NCI-H2196 (cell line): Measurements from ENCODE around the gene BMP7.

Experiments used
- DNase-seq: peaks from one replicate; lab custom pipeline; 2025; ENCODE audit not compliant: unreplicated experiment; lab: John Stamatoyannopoulos, UW

Gene BMP7

GRCh38 chr20:57131077-57131476, 135.4 kb downstream of the BMP7 start:
- no peak for DNase-seq

GRCh38 chr20:57130160-57130772, 136.2 kb downstream of the BMP7 start:
- no peak for DNase-seq

GRCh38 chr20:57129303-57129702, 137.1 kb downstream of the BMP7 start:
- no peak for DNase-seq

GRCh38 chr20:57128044-57128757, 138.2 kb downstream of the BMP7 start:
- no peak for DNase-seq

- no peak for DNase-seq
These were observed 139.9 kb downstream of the BMP7 start for GRCh38 chr20:57126481-57127092.

- no peak for DNase-seq
These were observed 141.5 kb downstream of the BMP7 start for GRCh38 chr20:57124800-57125517.

GRCh38 chr20:57124366-57124765, 142.1 kb downstream of the BMP7 start:
- no peak for DNase-seq

GRCh38 chr20:57123504-57123903, 142.9 kb downstream of the BMP7 start:
- DNase-seq: no peak

- DNase-seq: no peak
These were observed 143.6 kb downstream of the BMP7 start for GRCh38 chr20:57122536-57123489.

GRCh38 chr20:57118964-57119363, 147.5 kb downstream of the BMP7 start:
- DNase-seq: no peak
